Karpas-422 (cell line): Measurements from ENCODE around the gene SLC35G4. TPM values are rescaled to one million over a fixed set of nuclear protein-coding genes. Genes with fewer than 3 reads are reported as not detected.
"Not testable (repeated sequence)": the region's sequence is repeated elsewhere in the genome, so short reads cannot be mapped to it uniquely, and the experiment has no call there.

Experiments
- DNase-seq: peaks from one replicate; pipeline ENCODE4 v3.0.0-alpha.2; 2015
- H2AFZ ChIP-seq: fragments of 200-600 bp; sonication (generic); 2 replicates; pipeline ENCODE4 v1.6.1; 2014; ENCODE audit warnings: antibody characterized with exemption, low read length, mixed read lengths
- H3K27ac ChIP-seq: fragments of 200-600 bp; sonication (generic); 2 replicates; pipeline ENCODE4 v1.5.1; 2014; ENCODE audit warnings: mild to moderate bottlenecking, low read length, moderate library complexity
- H3K27me3 ChIP-seq: fragments of 200-600 bp; sonication (generic); 2 replicates; pipeline ENCODE4 v1.6.1; 2014; ENCODE audit warnings: low read length, mixed read lengths
- H3K36me3 ChIP-seq: fragments of 200-600 bp; sonication (generic); 2 replicates; pipeline ENCODE4 v1.6.1; 2014; ENCODE audit warnings: low read length, mixed read lengths; ENCODE audit not compliant: insufficient read depth
- H3K4me1 ChIP-seq: fragments of 200-600 bp; sonication (generic); 2 replicates; pipeline ENCODE4 v1.6.1; 2014; ENCODE audit warnings: mild to moderate bottlenecking, low read length, mixed read lengths
- H3K4me2 ChIP-seq: fragments of 200-600 bp; sonication (generic); 2 replicates; pipeline ENCODE4 v1.6.1; 2014; ENCODE audit warnings: low read length, low read depth, mild to moderate bottlenecking; ENCODE audit not compliant: poor library complexity, severe bottlenecking
- H3K4me3 ChIP-seq: fragments of 200-600 bp; sonication (generic); 2 replicates; pipeline ENCODE4 v1.5.1; 2014; ENCODE audit warnings: mild to moderate bottlenecking, antibody characterized with exemption, low read length, mixed read lengths
- H3K79me2 ChIP-seq: fragments of 200-600 bp; sonication (generic); 2 replicates; pipeline ENCODE4 v1.6.1; 2014; ENCODE audit warnings: mild to moderate bottlenecking, low read length, mixed read lengths
- H3K9ac ChIP-seq: fragments of 200-600 bp; sonication (generic); 2 replicates; pipeline ENCODE4 v1.6.0; 2014; ENCODE audit warnings: low read length
- H3K9me2 ChIP-seq: fragments of 200-600 bp; sonication (generic), shearing (Covaris generic); replicated peaks from 2 replicates; pipeline ENCODE4 v1.6.0; 2014; ENCODE audit warnings: mild to moderate bottlenecking, low read length, moderate library complexity; ENCODE audit not compliant: insufficient read depth
- H3K9me3 ChIP-seq: fragments of 300-700, 200-600 bp; sonication (generic); 2 replicates; pipeline ENCODE4 v1.6.1; 2014; ENCODE audit warnings: low read length, mixed read lengths
- H4K20me1 ChIP-seq: fragments of 200-600 bp; sonication (generic); 2 replicates; pipeline ENCODE4 v1.6.1; 2014; ENCODE audit warnings: mild to moderate bottlenecking, antibody characterized with exemption, low read length, low read depth; ENCODE audit not compliant: insufficient read depth
- total RNA-seq: library from RNA; depleted of rRNA; stranded (reverse); fragments of >200 nt; shearing (Covaris generic); gene quantifications from 2 replicates; pipeline ENCODE4 v1.2.3, GENCODE V29; 2014; ENCODE audit warnings: low replicate concordance; rRNA removed

SLC35G4 gene
- total RNA-seq = not detected in 2 replicates

- not testable (repeated sequence) for H3K9me3 ChIP-seq, H3K9ac ChIP-seq, H3K4me3 ChIP-seq, H3K4me1 ChIP-seq, DNase-seq, H4K20me1 ChIP-seq, H3K79me2 ChIP-seq, H3K27ac ChIP-seq, H3K36me3 ChIP-seq, H3K27me3 ChIP-seq, H2AFZ ChIP-seq, H3K4me2 ChIP-seq, H3K9me2 ChIP-seq
These were observed at the start of gene SLC35G4 for GRCh38 chr18:11609488-11609887. Gene SLC35G4, plus strand, starts transcription at chr18:11609596. Its CDS starts 0 bp downstream, at chr18:11609596.

DNA sequence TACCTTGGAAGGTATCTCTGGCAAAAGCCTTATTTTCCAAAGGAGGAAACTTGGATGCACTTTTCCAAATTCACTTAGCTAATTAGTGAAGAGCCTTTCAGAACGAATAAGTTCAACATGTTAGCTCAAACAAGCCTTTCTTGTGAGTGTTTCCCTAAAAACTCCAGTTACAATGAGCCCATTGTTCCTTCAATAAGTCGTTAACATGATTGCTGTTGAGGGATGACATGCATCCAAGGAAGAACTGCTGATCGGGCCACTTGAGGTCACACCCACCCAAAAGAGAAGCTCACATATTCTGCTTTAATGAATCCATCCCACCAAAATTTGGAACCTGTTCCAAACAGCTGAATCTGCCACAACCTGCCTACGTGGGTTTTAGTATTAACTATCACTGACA is 48.1 kb upstream of the SLC35G4 start:
- H3K9me3 ChIP-seq = no peaks in the 10 kb centered on the region
- no peak for DNase-seq

DNA sequence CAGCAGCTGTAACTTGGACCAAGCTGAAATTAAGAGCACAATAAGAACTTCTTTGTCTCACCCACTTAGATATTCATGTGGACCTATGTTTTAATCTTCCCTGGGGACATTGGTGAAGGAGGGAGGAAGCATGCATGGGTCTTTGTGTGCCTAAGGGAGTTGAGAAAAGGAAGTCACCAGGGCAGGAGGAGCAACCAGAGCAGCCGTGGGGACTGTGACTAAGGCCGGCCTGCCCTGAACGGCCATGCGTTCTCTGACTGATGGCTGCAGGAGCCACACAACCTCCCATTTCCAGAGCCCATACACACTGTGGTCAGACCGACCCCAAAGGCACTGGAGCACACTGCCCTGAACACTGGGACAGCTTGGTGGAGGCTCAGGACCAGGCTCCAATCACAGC is 43.7 kb upstream of the SLC35G4 start:
- no peaks in the 10 kb centered on the region for H3K27me3 ChIP-seq
- no peaks in the 10 kb centered on the region for H3K9me3 ChIP-seq
- H4K20me1 ChIP-seq = no peaks in the 10 kb centered on the region
- H3K79me2 ChIP-seq = no peaks in the 10 kb centered on the region
- H3K4me3 ChIP-seq = peak overlapping the region; percentile 24; the same call in 1 of the 2 replicates
- no peaks in the 10 kb centered on the region for H3K9me2 ChIP-seq
- H3K27ac ChIP-seq = peak overlapping the region; percentile 50; the same call in 1 of the 2 replicates
- peaks cover 33% of the 10 kb centered on the region for H3K4me1 ChIP-seq
- H3K36me3 ChIP-seq = no peaks in the 10 kb centered on the region
- peak overlapping the region; percentile 51; the same call in 1 of the 2 replicates for H2AFZ ChIP-seq
- peak overlapping the region; percentile 49 for H3K4me2 ChIP-seq
- peak overlapping the region; percentile 21; the same call in 1 of the 2 replicates for H3K9ac ChIP-seq
- peak; percentile 67 for DNase-seq

More for the DNA sequence above, 48.1 kb upstream of the SLC35G4 start:
- H3K79me2 ChIP-seq = no peaks in the 10 kb centered on the region
- H3K4me3 ChIP-seq = no peak overlapping the region
- no peaks in the 10 kb centered on the region for H3K9me2 ChIP-seq
- peaks cover 16% of the 10 kb centered on the region for H3K4me1 ChIP-seq
- no peak overlapping the region for H3K27ac ChIP-seq
- H3K36me3 ChIP-seq = no peaks in the 10 kb centered on the region
- H2AFZ ChIP-seq = no peak overlapping the region
- no peaks in the 10 kb centered on the region for H4K20me1 ChIP-seq
- no peaks in the 10 kb centered on the region for H3K27me3 ChIP-seq
- no peak overlapping the region for H3K9ac ChIP-seq
- no peak overlapping the region for H3K4me2 ChIP-seq

- H3K27ac ChIP-seq = peak overlapping the region; percentile 50; the same call in 1 of the 2 replicates
- H4K20me1 ChIP-seq = no peaks in the 10 kb centered on the region
- H2AFZ ChIP-seq = peak overlapping the region; percentile 51; the same call in 1 of the 2 replicates
- H3K4me2 ChIP-seq = peak overlapping the region; percentile 49
- H3K4me1 ChIP-seq = peaks cover 33% of the 10 kb centered on the region
- H3K27me3 ChIP-seq = no peaks in the 10 kb centered on the region
- H3K36me3 ChIP-seq = no peaks in the 10 kb centered on the region
- H3K9ac ChIP-seq = peak overlapping the region; percentile 21; the same call in 1 of the 2 replicates
- H3K9me3 ChIP-seq = no peaks in the 10 kb centered on the region
- DNase-seq = peak; percentile 59
- peak overlapping the region; percentile 24; the same call in 1 of the 2 replicates for H3K4me3 ChIP-seq
- no peaks in the 10 kb centered on the region for H3K79me2 ChIP-seq
- H3K9me2 ChIP-seq = no peaks in the 10 kb centered on the region
These were observed 43.0 kb upstream of the SLC35G4 start for GRCh38 chr18:11566236-11566965.

DNA sequence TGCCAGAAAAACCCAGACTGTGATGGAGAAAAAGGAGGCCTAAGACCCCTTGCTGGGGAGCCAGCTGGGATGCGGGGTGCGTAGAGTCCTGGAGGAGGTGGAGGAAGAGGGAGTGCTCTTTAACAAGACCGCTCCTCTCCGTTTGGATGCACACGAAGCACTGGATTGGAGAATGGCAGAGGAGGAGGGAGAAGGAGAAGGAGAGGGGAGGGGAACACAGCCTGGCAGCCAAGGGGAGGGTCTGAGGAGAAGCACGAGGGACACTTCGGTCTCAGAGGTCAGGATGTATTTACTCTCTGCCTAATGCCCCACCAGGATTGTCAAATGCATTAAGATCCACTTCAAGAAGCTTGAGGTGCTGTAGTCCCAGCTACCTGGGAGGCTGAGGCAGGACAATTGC is 42.0 kb upstream of the SLC35G4 start:
- Histone ChIP-seq H3K4me2 (peak overlapping the region; percentile 49), H3K27ac (no peak overlapping the region), H2AFZ (no peak overlapping the region), H3K36me3 (no peaks in the 10 kb centered on the region), H3K9ac (no peak overlapping the region), H3K9me2 (no peaks in the 10 kb centered on the region), H3K79me2 (no peaks in the 10 kb centered on the region), H3K9me3 (no peaks in the 10 kb centered on the region), H3K4me3 (no peak overlapping the region), H3K4me1 (peaks cover 33% of the 10 kb centered on the region), H3K27me3 (no peaks in the 10 kb centered on the region), H4K20me1 (no peaks in the 10 kb centered on the region)
- DNase-seq = no peak

GRCh38 chr18:11570073-11570588 is 39.3 kb upstream of the SLC35G4 start:
- H3K4me1 ChIP-seq = peaks cover 28% of the 10 kb centered on the region
- no peak overlapping the region for H3K9ac ChIP-seq
- no peaks in the 10 kb centered on the region for H3K79me2 ChIP-seq
- no peaks in the 10 kb centered on the region for H3K9me3 ChIP-seq
- no peak overlapping the region for H3K27ac ChIP-seq
- no peaks in the 10 kb centered on the region for H3K9me2 ChIP-seq
- no peak overlapping the region for H2AFZ ChIP-seq
- H3K4me3 ChIP-seq = no peak overlapping the region
- H3K36me3 ChIP-seq = no peaks in the 10 kb centered on the region
- no peaks in the 10 kb centered on the region for H4K20me1 ChIP-seq
- H3K27me3 ChIP-seq = no peaks in the 10 kb centered on the region
- H3K4me2 ChIP-seq = no peak overlapping the region
- no peak for DNase-seq

DNA sequence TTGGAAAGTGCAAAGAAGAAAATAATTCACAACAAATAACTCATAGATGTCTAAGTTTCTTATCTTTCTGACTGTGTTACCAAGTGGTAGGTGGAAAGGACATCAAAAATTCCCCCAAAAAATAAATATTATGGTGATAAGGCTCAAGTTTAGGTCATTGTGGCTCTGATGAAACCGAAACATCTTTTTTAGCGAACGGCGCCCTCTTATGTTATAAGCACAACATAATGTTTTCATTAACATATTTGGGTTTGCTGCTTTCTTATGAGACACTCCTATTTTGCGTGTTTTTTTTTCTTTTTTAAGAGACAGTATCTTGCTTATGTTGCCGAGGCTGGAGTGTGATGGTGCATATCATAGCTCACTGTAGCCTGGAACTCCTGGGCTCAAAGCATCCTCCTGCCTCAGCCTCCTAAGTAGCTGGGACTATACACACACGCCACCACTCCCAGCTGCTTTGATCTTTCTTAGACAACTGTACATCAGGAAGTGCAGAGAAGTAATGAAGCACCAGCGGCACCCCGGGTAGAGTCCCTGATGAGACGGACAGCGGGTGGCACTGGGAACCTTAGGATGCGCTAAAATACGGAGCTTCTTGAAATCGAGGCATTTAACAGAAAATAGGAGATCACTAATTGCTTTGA is 38.5 kb upstream of the SLC35G4 start:
- no peak overlapping the region for H3K4me3 ChIP-seq
- H3K79me2 ChIP-seq = no peaks in the 10 kb centered on the region
- H3K4me2 ChIP-seq = no peak overlapping the region
- H4K20me1 ChIP-seq = no peaks in the 10 kb centered on the region
- H3K4me1 ChIP-seq = peaks cover 21% of the 10 kb centered on the region
- peak; percentile 62 for DNase-seq
- no peaks in the 10 kb centered on the region for H3K36me3 ChIP-seq
- no peaks in the 10 kb centered on the region for H3K9me3 ChIP-seq
- no peak overlapping the region for H3K9ac ChIP-seq
- no peak overlapping the region for H3K27ac ChIP-seq
- H3K27me3 ChIP-seq = no peaks in the 10 kb centered on the region
- no peaks in the 10 kb centered on the region for H3K9me2 ChIP-seq
- no peak overlapping the region for H2AFZ ChIP-seq

- no peaks in the 10 kb centered on the region for H3K36me3 ChIP-seq
- peaks cover 8% of the 10 kb centered on the region for H3K4me1 ChIP-seq
- H3K79me2 ChIP-seq = no peaks in the 10 kb centered on the region
- no peak overlapping the region for H3K4me2 ChIP-seq
- H3K27me3 ChIP-seq = no peaks in the 10 kb centered on the region
- H3K9me3 ChIP-seq = no peaks in the 10 kb centered on the region
- H3K9ac ChIP-seq = no peak overlapping the region
- H4K20me1 ChIP-seq = no peaks in the 10 kb centered on the region
- no peak for DNase-seq
- no peaks in the 10 kb centered on the region for H3K9me2 ChIP-seq
- H2AFZ ChIP-seq = no peak overlapping the region
- no peak overlapping the region for H3K4me3 ChIP-seq
- H3K27ac ChIP-seq = no peak overlapping the region
These were observed 37.2 kb upstream of the SLC35G4 start for GRCh38 chr18:11572201-11572600.
